T-cell (primary cell): ENCODE data around the gene PROSER3. TPM values are rescaled to one million over a fixed set of nuclear protein-coding genes. Genes with fewer than 3 reads are reported as not detected.

Experiments used
- ATAC-seq, 4 experiments: fragments of 200-7000 bp in 3 of 4; fragments of 150-1000 bp in 1 of 4; cut with Tn5 transposase; replicated peaks in 1 of 4; 1 replicate in 3 of 4; 2 replicates in 1 of 4; pipeline ENCODE4 v1.10.0; 2021; ENCODE audit warnings: moderate library complexity in 3 of 4, mild to moderate bottlenecking in 2 of 4, moderate number of reproducible peaks in 1 of 4
- CTCF ChIA-PET, 2 donors: fragments of 300-600 bp; sonication (Branson Sonifier 250); formaldehyde crosslinking; loops; one replicate each; lab custom pipeline; 2022; ENCODE audit warnings: antibody characterized with exemption in 2 of 2; lab: Charles Lee
- POLR2A ChIA-PET, 2 donors: fragments of 300-600 bp; sonication (Branson Sonifier 250); formaldehyde crosslinking; loops; one replicate each; lab custom pipeline; 2022; ENCODE audit warnings: antibody characterized with exemption in 2 of 2; lab: Charles Lee
- DNase-seq, 35 experiments: peaks; one replicate each; pipeline versions ENCODE4 v3.0.0 to v3.0.0-alpha.2; 2013 to 2023
- H3K27ac ChIP-seq: one replicate; pipeline ENCODE4 v1.5.1; 2013; ENCODE audit warnings: low read length
- H3K27me3 ChIP-seq, 2 experiments: replicated peaks in 1 of 2; 1 replicate in 1 of 2; 2 replicates in 1 of 2; pipeline versions ENCODE4 v1.6.1 to v1.7.0; 2013; ENCODE audit warnings: low read length in 1 of 2, mixed read lengths in 1 of 2; ENCODE audit not compliant: control insufficient read depth in 2 of 2, insufficient read depth in 2 of 2; ENCODE audit errors: extremely low read depth in 1 of 2
- H3K36me3 ChIP-seq, 2 donors: 1 replicate in 1 of 2; 2 replicates in 1 of 2; pipeline versions ENCODE4 v1.6.1 to v1.7.0; 2013; ENCODE audit warnings: low read length in 1 of 2; ENCODE audit not compliant: control insufficient read depth in 2 of 2, insufficient read depth in 1 of 2; ENCODE audit errors: extremely low read depth in 1 of 2
- H3K4me1 ChIP-seq, 2 experiments: 1 replicate in 1 of 2; 2 replicates in 1 of 2; pipeline versions ENCODE4 v1.6.1 to v1.7.0; 2013; ENCODE audit warnings: low read length in 2 of 2, mixed read lengths in 1 of 2; ENCODE audit not compliant: insufficient read depth in 2 of 2, control insufficient read depth in 1 of 2; ENCODE audit errors: extremely low read depth in 1 of 2
- H3K4me3 ChIP-seq, 2 donors: 1 replicate in 1 of 2; 2 replicates in 1 of 2; pipeline versions ENCODE4 v1.5.1 to v1.7.0; 2013; ENCODE audit warnings: mild to moderate bottlenecking in 2 of 2, low read length in 1 of 2, moderate library complexity in 1 of 2; ENCODE audit not compliant: control insufficient read depth in 1 of 2; ENCODE audit errors: extremely low read depth in 1 of 2
- H3K9me3 ChIP-seq: 2 replicates; pipeline ENCODE4 v1.7.0; 2013
- H3K27ac Mint-ChIP-seq, 2 donors: one replicate each; pipeline ENCODE4 v1.8.0; 2020 to 2021; ENCODE audit warnings: mild to moderate bottlenecking in 2 of 2, mixed read lengths in 2 of 2
- H3K27me3 Mint-ChIP-seq, 2 donors: one replicate each; pipeline ENCODE4 v1.8.0; 2021 to 2022; ENCODE audit warnings: mixed read lengths in 2 of 2
- H3K36me3 Mint-ChIP-seq: one replicate; pipeline ENCODE4 v1.8.0; 2021; ENCODE audit warnings: mixed read lengths
- H3K4me1 Mint-ChIP-seq, 3 donors: one replicate each; pipeline ENCODE4 v1.8.0; 2020 to 2022; ENCODE audit warnings: mixed read lengths in 3 of 3, mild to moderate bottlenecking in 1 of 3
- H3K4me3 Mint-ChIP-seq, 3 donors: one replicate each; pipeline ENCODE4 v1.8.0; 2020 to 2022; ENCODE audit warnings: mild to moderate bottlenecking in 3 of 3, mixed read lengths in 3 of 3, moderate library complexity in 3 of 3
- H3K9me3 Mint-ChIP-seq, 3 donors: one replicate each; pipeline ENCODE4 v1.8.0; 2020 to 2022; ENCODE audit warnings: mixed read lengths in 3 of 3
- WGBS: methylation state at CpG from one replicate; pipeline ENCODE4 v1.1.5; 2013; ENCODE audit warnings: missing lambda C conversion rate; ENCODE audit not compliant: insufficient coverage; 5-methylcytosine and 5-hydroxymethylcytosine counted together
- total RNA-seq, 35 experiments: library from RNA in 6 of 35; stranded (reverse) in 6 of 35; fragments of 120-200 nt in 1 of 35; gene quantifications; one replicate each; pipeline versions ENCODE4 v1.2.1 to v1.2.4 and lab custom pipeline; 2013 to 2026

PROSER3 gene
- total RNA-seq, 5 donors from 2014 or later (not counting 1 experiment from before 2014, with no cell fraction given), result 31.3 to 52.1 (median 47.8) TPM

DNA sequence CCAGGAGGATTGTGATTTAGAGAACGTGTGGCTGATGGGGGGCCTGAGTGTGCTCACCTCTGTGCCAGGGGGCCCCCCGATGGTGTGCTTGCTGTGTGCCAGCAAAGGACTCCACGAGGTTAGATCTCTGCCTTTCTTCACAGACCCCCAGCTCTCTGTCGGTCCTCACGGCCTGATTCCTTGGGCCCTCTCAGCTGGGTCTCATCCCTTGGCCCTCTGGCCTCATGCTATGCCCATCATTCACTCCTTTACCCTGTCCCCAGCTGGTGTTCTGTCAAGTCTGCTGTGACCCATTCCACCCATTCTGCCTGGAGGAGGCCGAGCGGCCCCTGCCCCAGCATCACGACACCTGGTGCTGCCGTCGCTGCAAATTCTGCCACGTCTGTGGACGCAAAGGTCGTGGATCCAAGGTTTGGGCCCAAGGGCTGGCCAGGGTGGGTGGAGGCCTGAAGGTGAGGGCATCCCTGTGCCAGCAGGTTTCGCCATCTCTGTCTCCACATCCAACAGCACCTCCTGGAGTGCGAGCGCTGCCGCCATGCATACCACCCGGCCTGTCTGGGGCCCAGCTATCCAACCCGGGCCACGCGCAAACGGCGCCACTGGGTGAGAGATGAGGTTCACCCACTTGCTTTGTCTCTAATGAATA lies 32.6 kb upstream of the PROSER3 start:
- H3K4me1 Mint-ChIP-seq, result peaks cover 11% of the 10 kb centered on the region in 3 donors
- no peaks in the 10 kb centered on the region for H3K27me3 Mint-ChIP-seq
- CTCF ChIA-PET, result no interaction called here
- H3K4me3 Mint-ChIP-seq, result no peak overlapping the region
- no peak overlapping the region for H3K4me3 ChIP-seq
- no peaks in the 10 kb centered on the region for H3K9me3 ChIP-seq
- no peaks in the 10 kb centered on the region for H3K27me3 ChIP-seq
- H3K36me3 Mint-ChIP-seq, result peaks cover 61% of the 10 kb centered on the region
- no peaks in the 10 kb centered on the region for H3K9me3 Mint-ChIP-seq
- H3K36me3 ChIP-seq, result peaks cover 52 to 93% of the 10 kb centered on the region in 2 donors
- no peak for DNase-seq
- ATAC-seq, result no peak
- no peak overlapping the region for H3K27ac ChIP-seq
- no peak overlapping the region for H3K27ac Mint-ChIP-seq
- H3K4me1 ChIP-seq, result peaks cover 0 to 2% of the 10 kb centered on the region in 2 experiments
- WGBS, result 96% methylated on average over 13 of the region's 23 CpGs
- POLR2A ChIA-PET, result interaction anchor here in 1 of 2 donors (0.5 kb wide), 1 partner anchor 73 kb away, joined by 7 read pairs; no protein-coding TSS in a partner anchor

DNA sequence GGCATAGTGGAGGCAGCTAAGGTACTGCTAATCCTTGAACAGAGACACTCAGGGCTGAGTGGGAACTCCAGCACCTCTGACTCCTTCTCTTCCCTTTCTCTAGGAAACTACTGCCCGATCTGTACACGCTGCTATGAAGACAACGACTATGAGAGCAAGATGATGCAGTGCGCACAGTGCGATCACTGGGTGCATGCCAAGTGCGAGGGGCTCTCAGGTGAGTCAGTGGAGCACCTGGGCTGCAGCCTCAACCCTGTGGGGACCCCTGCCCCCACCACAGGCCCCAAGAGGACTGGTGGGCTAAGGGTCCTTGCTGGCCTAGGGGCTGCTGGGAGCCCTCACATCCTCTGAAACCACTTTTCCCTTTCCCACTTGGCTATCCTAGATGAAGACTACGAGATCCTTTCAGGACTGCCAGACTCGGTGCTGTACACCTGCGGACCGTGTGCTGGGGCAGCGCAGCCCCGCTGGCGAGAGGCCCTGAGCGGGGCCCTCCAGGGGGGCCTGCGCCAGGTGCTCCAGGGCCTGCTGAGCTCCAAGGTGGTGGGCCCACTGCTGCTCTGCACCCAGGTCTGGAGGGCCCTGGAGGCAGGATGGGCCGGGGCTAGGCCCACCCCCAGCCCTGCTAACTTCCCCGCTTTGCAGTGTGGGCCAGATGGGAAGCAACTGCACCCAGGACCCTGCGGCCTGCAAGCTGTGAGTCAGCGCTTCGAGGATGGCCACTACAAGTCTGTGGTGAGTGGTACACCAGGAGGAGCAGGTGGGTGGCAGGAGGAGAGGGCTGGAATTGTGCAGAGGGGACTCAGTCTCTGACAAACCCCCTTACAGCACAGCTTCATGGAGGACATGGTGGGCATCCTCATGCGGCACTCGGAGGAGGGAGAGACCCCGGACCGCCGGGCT lies 30.7 kb upstream of the PROSER3 start:
- Histone ChIP-seq H3K36me3 (peaks cover 47 to 99% of the 10 kb centered on the region in 2 donors), H3K27ac (no peak overlapping the region), H3K4me1 (no peaks in the 10 kb centered on the region), H3K4me3 (no peak overlapping the region), H3K9me3 (no peaks in the 10 kb centered on the region), H3K27me3 (no peaks in the 10 kb centered on the region)
- peaks cover 64% of the 10 kb centered on the region for H3K36me3 Mint-ChIP-seq
- 98% methylated on average over 17 of the region's 25 CpGs for WGBS
- H3K9me3 Mint-ChIP-seq, result no peaks in the 10 kb centered on the region
- ChIA-PET CTCF (interaction anchor here in 1 of 2 donors (0.7 kb wide), 1 partner anchor 125 kb away, joined by 3 read pairs; the partner anchor contains the start of gene NPHS1), POLR2A (interaction anchor here in 1 of 2 donors (0.7 kb wide), 1 partner anchor 127 kb away, joined by 8 read pairs; no protein-coding TSS in a partner anchor)
- no peaks in the 10 kb centered on the region for H3K27me3 Mint-ChIP-seq
- H3K4me3 Mint-ChIP-seq, result no peak overlapping the region
- peaks cover 0 to 18% (median 5%) of the 10 kb centered on the region in 3 donors for H3K4me1 Mint-ChIP-seq
- no peak for DNase-seq
- no peak for ATAC-seq
- no peak overlapping the region for H3K27ac Mint-ChIP-seq

GRCh38 chr19:35727956-35728706 lies 29.8 kb upstream of the PROSER3 start:
- H3K9me3 ChIP-seq, result no peaks in the 10 kb centered on the region
- peaks cover 41 to 98% of the 10 kb centered on the region in 2 donors for H3K36me3 ChIP-seq
- Mint-ChIP-seq H3K9me3 (no peaks in the 10 kb centered on the region), H3K4me3 (no peak overlapping the region), H3K36me3 (peaks cover 60% of the 10 kb centered on the region), H3K27me3 (no peaks in the 10 kb centered on the region), H3K27ac (no peak overlapping the region), H3K4me1 (peaks cover 0 to 18% (median 2%) of the 10 kb centered on the region in 3 donors)
- no peaks in the 10 kb centered on the region for H3K4me1 ChIP-seq
- H3K27ac ChIP-seq, result no peak overlapping the region
- ChIA-PET POLR2A (no interaction called here), CTCF (interaction anchor here in 1 of 2 donors (0.7 kb wide), 1 partner anchor 124 kb away, joined by 3 read pairs; the partner anchor contains the start of gene NPHS1)
- H3K27me3 ChIP-seq, result no peaks in the 10 kb centered on the region
- no peak for DNase-seq
- H3K4me3 ChIP-seq, result no peak overlapping the region
- 97% methylated on average over 17 of the region's 19 CpGs for WGBS
- ATAC-seq, result no peak

GRCh38 chr19:35729021-35729420 lies 29.0 kb upstream of the PROSER3 start:
- H3K4me1 ChIP-seq, result no peaks in the 10 kb centered on the region
- H3K9me3 ChIP-seq, result no peaks in the 10 kb centered on the region
- no peak overlapping the region for H3K4me3 ChIP-seq
- no peak overlapping the region for H3K27ac ChIP-seq
- H3K4me1 Mint-ChIP-seq, result peaks cover 1 to 21% (median 4%) of the 10 kb centered on the region in 3 donors
- no peaks in the 10 kb centered on the region for H3K9me3 Mint-ChIP-seq
- 97% methylated on average over 14 of the region's 18 CpGs for WGBS
- ChIA-PET POLR2A (no interaction called here), CTCF (no interaction called here)
- no peaks in the 10 kb centered on the region for H3K27me3 ChIP-seq
- no peaks in the 10 kb centered on the region for H3K27me3 Mint-ChIP-seq
- H3K36me3 ChIP-seq, result peaks cover 40 to 98% of the 10 kb centered on the region in 2 donors
- no peak overlapping the region for H3K4me3 Mint-ChIP-seq
- H3K36me3 Mint-ChIP-seq, result peaks cover 58% of the 10 kb centered on the region
- ATAC-seq, result no peak
- H3K27ac Mint-ChIP-seq, result no peak overlapping the region
- no peak for DNase-seq

DNA sequence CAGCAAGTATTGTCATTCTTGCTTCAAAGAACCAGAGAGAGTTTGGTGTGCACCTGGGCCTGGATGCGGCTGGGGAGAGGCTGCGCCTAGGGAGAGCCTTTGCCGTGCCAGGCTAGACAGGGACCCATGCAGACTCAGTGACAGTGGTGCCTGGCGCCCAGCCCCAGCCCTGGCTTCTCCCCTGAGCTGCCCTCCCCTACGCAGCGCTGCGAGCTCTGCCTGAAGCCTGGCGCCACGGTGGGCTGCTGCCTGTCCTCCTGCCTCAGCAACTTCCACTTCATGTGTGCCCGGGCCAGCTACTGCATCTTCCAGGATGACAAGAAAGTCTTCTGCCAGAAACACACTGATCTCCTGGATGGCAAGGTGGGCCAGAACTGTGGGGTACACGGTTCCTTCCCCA lies 28.2 kb upstream of the PROSER3 start:
- no peak for ATAC-seq
- H3K9me3 ChIP-seq, result no peaks in the 10 kb centered on the region
- no peak overlapping the region for H3K27ac ChIP-seq
- H3K27me3 Mint-ChIP-seq, result no peaks in the 10 kb centered on the region
- H3K9me3 Mint-ChIP-seq, result no peaks in the 10 kb centered on the region
- peaks cover 6 to 26% (median 8%) of the 10 kb centered on the region in 3 donors for H3K4me1 Mint-ChIP-seq
- peaks cover 65% of the 10 kb centered on the region for H3K36me3 Mint-ChIP-seq
- H3K4me3 Mint-ChIP-seq, result no peak overlapping the region
- H3K27ac Mint-ChIP-seq, result no peak overlapping the region
- no peak overlapping the region for H3K4me3 ChIP-seq
- H3K36me3 ChIP-seq, result peaks cover 33 to 97% of the 10 kb centered on the region in 2 donors
- CTCF ChIA-PET, result no interaction called here
- POLR2A ChIA-PET, result no interaction called here
- H3K4me1 ChIP-seq, result no peaks in the 10 kb centered on the region
- no peak for DNase-seq
- no peaks in the 10 kb centered on the region for H3K27me3 ChIP-seq
- WGBS, result 98% methylated on average over 10 of the region's 11 CpGs

- peaks cover 34 to 97% of the 10 kb centered on the region in 2 donors for H3K36me3 ChIP-seq
- H3K27ac ChIP-seq, result no peak overlapping the region
- POLR2A ChIA-PET, result no interaction called here
- ATAC-seq (no peak), DNase-seq (no peak)
- H3K27ac Mint-ChIP-seq, result no peak overlapping the region
- no peaks in the 10 kb centered on the region for H3K9me3 ChIP-seq
- CTCF ChIA-PET, result interaction anchor here in 1 of 2 donors (0.6 kb wide), 1 partner anchor 1383 kb away, joined by 3 read pairs; no protein-coding TSS in a partner anchor
- peaks cover 61% of the 10 kb centered on the region for H3K36me3 Mint-ChIP-seq
- H3K9me3 Mint-ChIP-seq, result no peaks in the 10 kb centered on the region
- H3K27me3 Mint-ChIP-seq, result no peaks in the 10 kb centered on the region
- 95% methylated on average over 17 of the region's 18 CpGs for WGBS
- H3K4me3 Mint-ChIP-seq, result no peak overlapping the region
- no peaks in the 10 kb centered on the region for H3K27me3 ChIP-seq
- H3K4me3 ChIP-seq, result no peak overlapping the region
- H3K4me1 ChIP-seq, result no peaks in the 10 kb centered on the region
- H3K4me1 Mint-ChIP-seq, result peaks cover 8 to 26% (median 8%) of the 10 kb centered on the region in 3 donors
These were observed 27.6 kb upstream of the PROSER3 start for GRCh38 chr19:35730326-35730725.
